ENCODE measurements around the gene YAP1. TPM values are rescaled to one million over a fixed set of nuclear protein-coding genes. Genes with fewer than 3 reads are reported as not detected.
"Not testable (repeated sequence)": the region's sequence is repeated elsewhere in the genome, so short reads cannot be mapped to it uniquely, and the experiment has no call there.

The YAP1 gene
- total RNA-seq, 1 donor from 2014 or later = 37.9 TPM

DNA sequence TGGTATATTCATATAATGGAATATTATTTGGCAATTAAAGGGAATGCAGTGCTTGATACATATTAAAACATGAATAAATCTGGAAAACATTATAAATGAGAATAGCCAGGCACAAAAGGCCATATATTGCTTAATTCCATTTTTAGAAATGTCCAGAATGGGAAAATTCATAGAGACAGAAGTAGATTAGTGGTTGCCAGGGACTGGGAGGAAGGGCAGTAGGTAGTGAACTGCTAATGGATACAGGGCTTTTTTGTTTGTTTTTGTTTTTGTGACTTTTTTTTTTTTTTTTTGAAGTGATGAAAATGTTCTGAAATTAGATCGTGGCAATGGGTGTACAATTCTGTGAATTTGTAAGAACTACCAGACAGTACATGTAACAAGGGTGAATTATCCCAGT lies 86.1 kb downstream of the YAP1 start:
- no peak for DNase-seq (ENCODE audit: extremely low read depth, low read depth, low spot score)

DNA sequence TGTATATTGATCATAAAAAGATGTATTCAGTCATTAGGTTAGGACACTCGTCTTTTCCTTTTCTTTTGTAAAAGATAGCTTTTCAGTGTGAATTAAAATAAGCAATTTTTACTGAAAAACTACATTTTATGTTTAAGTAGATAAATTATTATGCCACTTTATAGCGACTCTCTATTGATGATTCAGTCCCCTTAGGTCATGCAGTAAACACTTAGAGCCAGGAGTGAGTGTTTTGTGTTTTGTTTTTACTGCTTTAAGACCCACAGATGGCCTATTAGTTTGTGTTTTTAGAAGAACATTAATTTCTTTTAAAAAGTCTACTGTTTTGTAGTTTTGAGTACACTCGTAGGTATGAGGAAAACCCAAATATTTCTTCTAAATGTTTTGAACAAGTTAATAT lies 86.6 kb downstream of the YAP1 start:
- DNase-seq (ENCODE audit: extremely low read depth, low read depth, low spot score) = no peak

DNA sequence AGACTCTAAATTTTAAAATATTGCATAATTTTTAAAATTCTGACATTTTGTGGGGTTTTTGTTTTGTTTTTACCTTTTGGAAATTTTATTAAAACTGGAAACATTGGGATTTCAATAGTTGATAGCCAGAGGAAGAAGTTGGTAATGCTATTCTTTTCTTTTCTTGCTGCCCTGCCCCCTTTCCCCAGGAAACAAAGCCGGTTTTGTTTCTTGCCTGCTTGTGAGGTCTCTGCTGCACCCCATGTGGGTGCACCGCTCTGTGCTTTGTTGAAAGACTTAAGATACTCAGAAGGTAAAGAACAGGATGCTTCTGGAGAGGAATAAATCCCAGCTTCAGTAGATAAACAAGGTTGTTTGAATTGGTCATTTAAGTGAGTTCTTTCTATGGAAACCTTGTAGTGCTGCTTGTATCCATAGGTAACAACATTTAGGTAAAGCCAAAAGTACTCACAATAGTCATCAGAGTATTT lies 87.5 kb downstream of the YAP1 start:
- no peak for DNase-seq (ENCODE audit: extremely low read depth, low read depth, low spot score)

DNA sequence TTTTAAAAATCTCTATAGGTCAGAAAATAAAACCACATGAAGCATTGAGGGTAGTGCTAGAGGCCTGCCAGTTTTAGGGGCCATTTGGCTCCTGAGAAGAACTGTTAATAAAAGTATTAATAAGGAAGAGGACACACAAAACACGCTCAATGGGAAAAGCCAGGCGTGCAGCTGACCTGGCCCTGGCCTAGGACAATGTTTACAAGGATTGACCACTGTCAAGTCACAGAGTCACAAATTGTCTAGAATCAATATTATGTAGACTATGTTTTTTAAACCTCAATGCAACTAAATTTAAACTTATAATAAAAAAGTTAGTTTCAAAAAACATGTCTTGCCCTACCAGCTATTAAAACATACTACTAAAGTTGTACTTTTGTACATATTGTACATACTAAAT lies 89.4 kb downstream of the YAP1 start:
- DNase-seq (ENCODE audit: extremely low read depth, low read depth, low spot score) = no peak

DNA sequence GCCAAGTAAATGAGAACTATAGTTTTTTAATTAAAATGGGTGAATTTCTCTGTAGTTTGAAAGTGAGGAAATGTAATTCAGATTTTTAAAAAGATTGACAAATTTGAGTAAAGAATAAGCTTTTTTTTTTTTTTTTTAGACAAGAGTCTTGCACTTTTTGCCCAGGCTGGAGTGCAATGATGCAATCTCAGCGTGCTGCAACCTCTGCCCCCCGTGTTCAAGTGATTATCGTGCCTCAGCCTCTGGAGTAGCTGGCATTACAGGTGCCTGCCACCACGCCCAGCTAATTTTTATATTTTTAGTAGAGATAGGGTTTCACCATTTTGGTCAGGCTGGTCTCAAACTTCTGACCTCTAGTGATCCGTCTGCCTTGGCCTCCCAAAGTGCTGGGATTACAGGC lies 90.1 kb downstream of the YAP1 start:
- not testable (repeated sequence) for DNase-seq (ENCODE audit: extremely low read depth, low read depth, low spot score)

DNA sequence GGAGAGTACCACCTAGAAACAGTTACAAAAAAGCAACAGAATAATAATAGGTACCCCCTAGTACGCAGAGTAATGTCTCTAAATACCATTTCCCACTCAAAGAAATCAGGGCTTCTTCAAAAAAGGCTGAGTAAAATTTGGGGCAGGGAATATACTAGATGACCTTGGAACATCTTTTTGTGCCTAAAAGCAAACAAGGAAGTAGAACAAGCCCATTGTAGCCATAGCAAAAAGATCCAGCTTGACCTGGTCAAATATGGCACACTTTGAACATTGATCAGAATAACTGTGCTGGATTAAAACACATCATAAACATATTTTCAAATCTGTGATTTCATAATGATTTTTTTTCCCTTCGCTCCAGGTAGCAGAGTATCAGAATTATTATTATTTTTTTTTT lies 91.5 kb downstream of the YAP1 start:
- DNase-seq (ENCODE audit: extremely low read depth, low read depth, low spot score) = no peak

DNA sequence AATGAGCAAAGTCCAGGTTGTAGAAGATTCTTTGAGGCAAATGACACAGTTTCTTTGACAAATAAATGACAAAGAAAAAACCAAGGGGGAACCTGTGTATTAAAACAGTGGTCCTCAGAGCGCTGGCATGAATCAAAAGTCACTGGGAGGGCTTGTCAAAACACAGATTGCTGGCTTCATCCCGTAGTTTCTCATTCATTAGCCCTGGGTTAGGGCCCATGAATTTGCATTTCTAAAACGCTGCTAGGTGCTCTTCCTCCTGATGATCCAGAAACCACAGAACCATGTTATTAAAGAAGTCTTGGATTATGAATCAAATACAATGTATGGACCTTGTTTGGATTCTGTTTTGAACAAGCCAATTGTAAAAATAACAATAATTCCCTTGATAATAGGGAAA lies 92.7 kb downstream of the YAP1 start:
- no peak for DNase-seq (ENCODE audit: extremely low read depth, low read depth, low spot score)

DNA sequence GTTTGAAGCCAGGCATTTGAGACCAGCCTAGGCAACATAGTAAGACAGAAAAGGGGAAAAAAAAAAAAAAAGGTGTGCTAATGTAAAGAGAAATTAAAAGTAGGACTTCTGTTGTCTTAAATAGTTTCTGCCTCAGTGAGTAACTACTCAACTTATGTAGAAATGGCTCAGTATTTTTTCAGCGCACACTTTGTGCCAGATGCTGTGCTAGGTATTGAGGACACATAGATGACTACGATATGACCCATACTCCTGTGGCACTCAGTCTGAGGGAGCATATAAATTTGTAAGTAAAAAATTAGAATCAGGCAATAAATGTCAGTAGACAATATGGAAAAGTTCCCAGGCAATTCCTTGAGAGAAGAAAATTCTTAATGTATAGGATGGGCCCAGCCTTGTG lies 93.9 kb downstream of the YAP1 start:
- no peak for DNase-seq (ENCODE audit: extremely low read depth, low read depth, low spot score)

DNA sequence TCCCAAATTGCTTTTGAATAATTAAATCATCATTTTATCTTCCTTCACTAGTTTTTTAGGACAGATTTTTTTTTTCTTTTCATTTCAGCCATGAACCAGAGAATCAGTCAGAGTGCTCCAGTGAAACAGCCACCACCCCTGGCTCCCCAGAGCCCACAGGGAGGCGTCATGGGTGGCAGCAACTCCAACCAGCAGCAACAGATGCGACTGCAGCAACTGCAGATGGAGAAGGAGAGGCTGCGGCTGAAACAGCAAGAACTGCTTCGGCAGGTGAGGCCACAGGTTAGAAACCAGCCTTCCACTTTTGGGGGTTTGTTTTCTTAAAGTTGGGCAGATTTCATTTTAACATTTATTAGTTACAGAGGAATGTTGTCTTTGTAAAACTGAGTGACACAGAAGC lies 95.6 kb downstream of the YAP1 start:
- DNase-seq (ENCODE audit: extremely low read depth, low read depth, low spot score) = no peak

DNA sequence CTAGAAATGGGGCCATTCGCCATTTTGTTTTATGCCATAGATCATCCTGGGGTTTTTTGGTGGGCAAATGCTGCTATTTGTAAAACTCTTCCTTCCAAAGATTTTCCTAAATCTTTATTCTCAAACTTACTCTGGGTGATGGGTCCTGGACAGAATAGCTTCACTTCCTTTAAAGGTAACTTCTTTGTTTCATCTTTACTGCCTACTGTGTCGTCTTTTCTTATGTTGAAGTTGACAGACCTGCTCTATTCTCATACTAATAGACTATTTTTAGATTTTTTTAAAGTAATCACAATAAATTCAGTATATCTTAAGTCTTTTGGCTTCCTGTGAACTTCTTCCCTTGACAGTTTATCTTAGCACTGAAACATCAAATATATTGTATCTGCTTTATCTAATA lies 98.6 kb downstream of the YAP1 start:
- DNase-seq (ENCODE audit: extremely low read depth, low read depth, low spot score) = no peak

DNA sequence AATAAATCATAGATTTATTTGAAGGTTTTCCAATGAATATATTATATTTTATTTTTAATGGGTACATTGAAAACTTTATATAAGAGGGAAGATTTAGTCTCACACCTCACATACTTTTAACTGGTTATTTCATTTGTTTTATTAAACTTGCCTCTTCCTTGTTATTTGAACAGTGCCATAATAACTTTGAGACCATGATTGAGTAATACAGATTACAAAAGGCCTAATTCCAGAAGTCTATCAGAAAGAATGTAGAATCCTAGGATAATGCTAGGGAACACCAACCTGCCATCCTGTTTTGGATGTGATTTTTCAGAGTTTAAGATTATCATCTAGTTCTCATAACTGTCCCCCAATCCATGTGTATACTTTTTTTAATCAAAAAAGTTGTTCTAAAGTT lies 104.4 kb downstream of the YAP1 start:
- DNase-seq (ENCODE audit: extremely low read depth, low read depth, low spot score) = no peak

DNA sequence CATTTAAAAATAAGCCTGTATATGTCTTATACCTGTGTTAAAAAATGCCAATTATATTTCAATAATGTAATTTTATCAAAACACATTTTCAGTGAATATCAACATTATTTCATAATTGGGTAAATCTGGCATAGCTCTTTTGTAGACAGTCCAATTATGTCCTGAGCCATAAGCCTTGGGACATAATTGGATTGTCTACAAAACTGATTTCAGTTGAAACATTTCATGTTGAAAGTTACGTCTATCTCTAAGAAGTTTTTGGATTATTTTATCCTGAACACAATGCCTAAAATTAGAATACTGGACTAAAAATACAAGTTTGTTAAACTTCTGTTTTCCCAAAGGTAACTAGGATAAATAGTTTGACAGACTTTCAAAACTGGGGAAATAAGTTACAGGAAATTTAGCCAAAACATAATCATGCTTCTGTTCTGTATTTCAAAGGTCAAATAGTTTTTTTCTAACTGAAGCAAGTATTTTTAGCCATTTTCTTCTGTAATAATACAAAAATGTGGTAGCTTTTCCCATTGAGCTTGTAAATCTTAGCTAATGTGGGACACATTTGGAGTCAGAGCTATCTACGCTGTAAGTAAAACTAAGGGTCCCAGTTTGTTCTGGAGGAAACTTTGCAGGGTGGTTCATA lies 106.3 kb downstream of the YAP1 start:
- DNase-seq (ENCODE audit: extremely low read depth, low read depth, low spot score) = no peak

DNA sequence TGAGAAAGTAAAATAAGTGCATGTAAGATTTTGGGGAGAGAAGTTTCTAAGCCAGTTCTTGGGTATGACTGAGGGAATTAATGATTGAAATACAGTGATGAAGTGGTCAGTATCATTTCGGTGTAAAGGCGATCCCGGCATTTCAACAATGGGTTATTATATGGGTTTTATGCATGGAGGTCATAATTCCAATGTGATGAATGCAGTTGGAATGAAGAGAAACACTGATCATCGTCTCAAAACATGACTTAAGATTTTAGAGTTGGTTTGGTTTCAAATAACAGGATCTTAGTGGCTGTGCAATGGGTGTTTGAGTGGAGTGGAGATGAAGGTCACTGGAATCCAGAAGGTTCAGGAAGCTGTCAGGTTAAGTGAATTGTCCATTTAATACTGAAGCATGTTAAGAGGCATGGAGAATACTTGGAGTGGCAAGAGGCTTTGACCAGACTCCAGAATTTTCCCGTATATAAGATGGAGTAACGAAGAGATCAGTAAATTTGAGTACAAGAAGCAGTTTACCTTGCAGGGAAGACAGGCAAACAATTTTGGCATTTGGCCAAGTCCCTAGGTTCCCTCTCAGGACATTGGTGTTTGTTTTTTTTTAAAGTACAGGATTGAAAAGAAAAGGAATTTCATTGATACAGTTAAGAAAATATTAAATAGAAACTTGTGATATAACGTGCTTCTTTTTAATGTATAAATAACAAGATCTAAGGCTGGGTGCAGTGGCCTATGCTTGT lies 110.7 kb downstream of the YAP1 start:
- no peak for DNase-seq (ENCODE audit: extremely low read depth, low read depth, low spot score)

DNA sequence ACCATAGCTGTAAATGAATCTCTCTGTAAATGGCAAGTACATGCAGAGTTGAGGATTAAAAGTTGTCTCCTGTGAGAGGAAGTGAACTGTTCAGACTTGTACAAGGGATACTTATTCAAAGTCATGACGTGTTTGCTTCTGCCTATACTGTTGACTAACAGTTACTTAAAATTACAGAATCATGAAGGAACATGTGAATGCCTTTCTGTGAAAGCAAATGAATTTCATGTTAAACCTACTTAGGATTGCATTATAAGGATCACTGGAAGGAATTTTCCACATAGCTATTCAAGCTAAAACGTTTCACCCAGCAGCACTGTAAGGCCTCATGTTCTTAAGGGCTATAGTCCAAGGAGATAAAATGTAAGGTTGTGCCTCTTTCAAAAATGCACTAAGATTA lies 113.6 kb downstream of the YAP1 start:
- no peak for DNase-seq (ENCODE audit: extremely low read depth, low read depth, low spot score)

DNA sequence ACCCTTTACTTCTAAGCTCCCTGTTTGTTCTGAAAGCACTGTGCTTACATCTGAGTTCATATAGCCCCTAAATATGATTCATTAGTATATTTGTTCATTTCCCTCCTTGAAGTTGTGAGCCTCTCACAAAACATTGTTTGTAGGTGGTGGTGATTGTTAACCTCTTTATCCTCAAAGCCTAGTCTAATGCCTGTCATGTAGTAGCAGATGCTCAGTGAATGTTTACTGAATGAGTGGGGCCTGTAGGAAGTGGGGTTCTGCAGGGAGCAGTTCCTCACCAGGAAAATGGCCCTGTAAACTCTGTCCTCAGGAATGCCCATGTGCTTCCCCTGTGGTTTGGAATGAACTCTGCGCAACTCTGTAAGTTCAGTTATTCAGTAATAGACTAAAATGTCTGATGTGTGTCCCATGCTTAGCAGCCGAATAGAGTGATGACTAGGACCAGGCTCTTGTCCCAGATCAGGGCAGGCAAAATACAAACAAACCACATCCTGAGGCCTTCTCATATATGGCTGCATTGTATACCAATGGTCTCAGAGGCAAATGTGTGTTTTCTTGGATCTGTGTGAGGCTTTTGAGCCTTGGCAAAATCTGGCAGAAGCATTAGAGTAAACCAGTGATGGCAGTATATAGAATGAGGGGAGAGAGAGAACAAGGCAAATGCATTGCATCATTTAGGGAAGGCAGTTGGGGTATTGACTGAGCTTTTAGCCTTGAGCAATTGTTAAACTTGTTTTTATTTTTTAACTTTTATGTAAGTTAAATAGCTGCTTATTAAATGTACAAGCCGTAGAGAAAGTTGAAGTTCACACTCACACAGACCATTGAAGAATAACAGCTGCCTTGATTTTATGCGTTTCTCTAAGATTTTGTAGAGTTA lies 115.7 kb downstream of the YAP1 start:
- peak; percentile 31 for DNase-seq (ENCODE audit: extremely low read depth, low read depth, low spot score)

DNA sequence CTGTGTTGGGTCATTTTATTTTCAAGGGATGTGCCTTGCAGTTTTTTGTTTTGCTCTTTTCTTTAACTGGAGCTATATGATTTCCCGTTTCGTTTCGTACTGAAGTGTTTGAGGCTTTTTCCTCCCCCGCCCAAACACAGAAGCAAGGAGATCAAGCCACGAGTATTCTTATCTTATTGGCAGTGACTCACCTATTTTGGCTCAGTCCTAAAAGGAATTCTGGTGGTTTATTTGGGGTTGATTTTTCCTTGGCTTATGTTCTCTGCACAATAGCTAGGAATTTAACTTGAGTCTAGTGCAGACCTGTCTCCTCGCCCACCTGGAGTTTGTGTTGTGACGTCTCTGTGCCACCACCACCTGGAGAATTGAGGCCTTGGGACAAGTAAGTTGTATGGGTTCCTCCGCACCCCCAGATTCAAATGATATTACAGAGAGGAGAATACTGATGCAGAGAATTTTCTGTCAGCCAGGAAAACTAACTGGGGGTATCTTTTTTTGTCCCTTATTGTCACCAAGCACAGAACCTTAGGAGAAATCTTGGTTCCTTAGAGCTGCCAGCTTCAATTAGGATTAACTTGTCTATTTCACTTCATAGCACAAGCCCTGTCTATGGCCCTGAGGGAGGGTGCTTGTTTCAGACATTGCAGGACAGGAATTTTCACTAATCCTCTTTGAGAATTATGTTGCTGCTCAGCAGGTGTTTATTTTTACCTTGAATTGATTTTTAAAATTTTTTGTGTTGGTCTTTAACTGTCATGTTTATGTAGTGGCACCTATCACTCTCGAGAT lies 116.6 kb downstream of the YAP1 start:
- DNase-seq (ENCODE audit: extremely low read depth, low read depth, low spot score) = no peak

DNA sequence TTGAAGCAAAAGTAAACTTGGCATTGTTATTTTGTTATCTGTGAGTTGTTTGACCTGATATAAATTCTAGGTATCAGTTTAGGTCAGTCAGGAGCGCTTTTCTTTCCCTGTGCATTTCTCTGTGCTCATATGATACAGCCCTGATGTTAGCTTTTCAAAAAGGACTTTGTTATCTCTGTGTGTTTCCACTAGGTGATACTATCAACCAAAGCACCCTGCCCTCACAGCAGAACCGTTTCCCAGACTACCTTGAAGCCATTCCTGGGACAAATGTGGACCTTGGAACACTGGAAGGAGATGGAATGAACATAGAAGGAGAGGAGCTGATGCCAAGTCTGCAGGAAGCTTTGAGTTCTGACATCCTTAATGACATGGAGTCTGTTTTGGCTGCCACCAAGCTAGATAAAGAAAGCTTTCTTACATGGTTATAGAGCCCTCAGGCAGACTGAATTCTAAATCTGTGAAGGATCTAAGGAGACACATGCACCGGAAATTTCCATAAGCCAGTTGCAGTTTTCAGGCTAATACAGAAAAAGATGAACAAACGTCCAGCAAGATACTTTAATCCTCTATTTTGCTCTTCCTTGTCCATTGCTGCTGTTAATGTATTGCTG lies 119.4 kb downstream of the YAP1 start:
- DNase-seq (ENCODE audit: extremely low read depth, low read depth, low spot score) = no peak

DNA sequence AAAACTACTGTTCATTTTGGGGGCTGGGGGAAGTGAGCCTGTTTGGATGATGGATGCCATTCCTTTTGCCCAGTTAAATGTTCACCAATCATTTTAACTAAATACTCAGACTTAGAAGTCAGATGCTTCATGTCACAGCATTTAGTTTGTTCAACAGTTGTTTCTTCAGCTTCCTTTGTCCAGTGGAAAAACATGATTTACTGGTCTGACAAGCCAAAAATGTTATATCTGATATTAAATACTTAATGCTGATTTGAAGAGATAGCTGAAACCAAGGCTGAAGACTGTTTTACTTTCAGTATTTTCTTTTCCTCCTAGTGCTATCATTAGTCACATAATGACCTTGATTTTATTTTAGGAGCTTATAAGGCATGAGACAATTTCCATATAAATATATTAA lies 119.9 kb downstream of the YAP1 start:
- no peak for DNase-seq (ENCODE audit: extremely low read depth, low read depth, low spot score)

DNA sequence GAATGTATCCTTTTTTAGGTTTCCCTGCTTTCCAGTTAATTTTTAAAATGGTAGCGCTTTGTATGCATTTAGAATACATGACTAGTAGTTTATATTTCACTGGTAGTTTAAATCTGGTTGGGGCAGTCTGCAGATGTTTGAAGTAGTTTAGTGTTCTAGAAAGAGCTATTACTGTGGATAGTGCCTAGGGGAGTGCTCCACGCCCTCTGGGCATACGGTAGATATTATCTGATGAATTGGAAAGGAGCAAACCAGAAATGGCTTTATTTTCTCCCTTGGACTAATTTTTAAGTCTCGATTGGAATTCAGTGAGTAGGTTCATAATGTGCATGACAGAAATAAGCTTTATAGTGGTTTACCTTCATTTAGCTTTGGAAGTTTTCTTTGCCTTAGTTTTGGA lies 120.7 kb downstream of the YAP1 start:
- no peak for DNase-seq (ENCODE audit: extremely low read depth, low read depth, low spot score)

DNA sequence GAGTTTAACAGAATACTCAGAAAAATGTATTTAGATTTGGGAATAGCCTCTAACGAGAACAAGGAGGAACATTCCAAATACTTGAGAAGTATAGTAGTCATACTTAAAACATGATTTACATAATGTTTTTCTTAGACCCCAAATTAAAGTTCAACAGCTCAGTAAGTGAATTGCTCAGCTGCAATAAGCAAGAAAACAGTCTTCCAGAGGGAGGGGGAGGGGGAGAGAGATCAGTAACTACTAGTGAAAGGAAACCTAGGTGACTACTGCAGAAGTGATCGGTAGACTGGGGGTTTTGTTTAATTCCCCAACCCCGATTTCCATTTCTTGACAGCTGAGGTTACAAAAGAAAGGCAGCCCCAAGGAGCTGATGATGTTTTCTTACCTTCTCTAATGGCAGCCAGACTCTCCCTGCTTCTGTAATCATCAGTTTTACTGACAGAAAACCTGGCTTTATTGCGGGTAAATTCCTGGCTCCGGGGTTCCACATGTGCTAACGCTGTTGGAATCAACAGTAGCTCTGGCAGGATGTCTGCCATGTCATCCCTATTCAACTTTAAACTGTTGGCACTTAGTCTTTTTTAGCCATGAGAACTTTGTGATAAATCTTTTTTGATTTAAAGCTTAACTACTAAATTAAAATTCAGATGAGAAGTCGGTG lies 124.7 kb downstream of the YAP1 start:
- DNase-seq (ENCODE audit: extremely low read depth, low read depth, low spot score) = no peak
